Ascending aorta (tissue), 1 donor: ENCODE data around the gene NR1I2. TPM values are rescaled to one million over a fixed set of nuclear protein-coding genes. Genes with fewer than 3 reads are reported as not detected.

Experiments
- total RNA-seq: library from RNA; depleted of rRNA; stranded (reverse); fragments of >200 nt; gene quantifications from one replicate; pipeline ENCODE4 v1.1.0, GENCODE V29; 2016

The NR1I2 gene
- total RNA-seq, 1 donor from 2014 or later = not detected

Other genes starting within 250 kb of the NR1I2 start
- gene CD80, start 222.5 kb upstream of the NR1I2 start, total RNA-seq = 3.2 TPM
- gene ADPRH, start 202.6 kb upstream of the NR1I2 start, total RNA-seq = 32.1 TPM
- 15.0 TPM for gene PLA1A, start 184.2 kb upstream of the NR1I2 start, total RNA-seq
- 4.7 TPM for gene POPDC2, start 121.5 kb upstream of the NR1I2 start, total RNA-seq
- 12.5 TPM for gene COX17, start 104.7 kb upstream of the NR1I2 start, total RNA-seq
- gene CFAP91, start 79.1 kb upstream of the NR1I2 start, total RNA-seq = 3.5 TPM